ENCODE results near the gene QTRT2.

Gene QTRT2

DNA sequence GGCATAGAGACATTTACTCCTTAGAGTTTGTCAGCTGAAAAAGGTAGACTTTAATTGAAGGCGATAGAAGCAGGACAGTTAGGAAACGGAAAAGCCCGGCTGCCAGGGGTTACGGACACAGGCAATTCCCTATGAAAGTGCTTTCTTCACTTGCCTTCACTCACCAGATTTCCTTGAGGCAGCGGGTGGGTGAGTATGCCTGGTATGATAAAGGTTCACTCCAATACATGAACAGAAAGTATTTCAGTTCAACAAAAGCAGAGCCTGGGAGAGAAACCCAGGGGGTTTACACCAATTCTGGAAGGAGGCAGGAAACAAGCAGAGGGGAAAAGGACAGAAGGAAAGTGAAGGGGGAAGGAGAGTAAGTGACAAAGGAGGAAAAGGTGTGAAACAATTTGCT lies 53.9 kb downstream of the QTRT2 start:
- Histone ChIP-seq H3K4me3 (no peak overlapping the region), H3K4me1 (no peaks in the 10 kb centered on the region), H3K36me3 (no peaks in the 10 kb centered on the region), H3K27ac (no peak overlapping the region), H3K27me3 (no peaks in the 10 kb centered on the region), H3K9me3 (no peaks in the 10 kb centered on the region)
- no peak for DNase-seq
- TF ChIP-seq, protein P1, sequence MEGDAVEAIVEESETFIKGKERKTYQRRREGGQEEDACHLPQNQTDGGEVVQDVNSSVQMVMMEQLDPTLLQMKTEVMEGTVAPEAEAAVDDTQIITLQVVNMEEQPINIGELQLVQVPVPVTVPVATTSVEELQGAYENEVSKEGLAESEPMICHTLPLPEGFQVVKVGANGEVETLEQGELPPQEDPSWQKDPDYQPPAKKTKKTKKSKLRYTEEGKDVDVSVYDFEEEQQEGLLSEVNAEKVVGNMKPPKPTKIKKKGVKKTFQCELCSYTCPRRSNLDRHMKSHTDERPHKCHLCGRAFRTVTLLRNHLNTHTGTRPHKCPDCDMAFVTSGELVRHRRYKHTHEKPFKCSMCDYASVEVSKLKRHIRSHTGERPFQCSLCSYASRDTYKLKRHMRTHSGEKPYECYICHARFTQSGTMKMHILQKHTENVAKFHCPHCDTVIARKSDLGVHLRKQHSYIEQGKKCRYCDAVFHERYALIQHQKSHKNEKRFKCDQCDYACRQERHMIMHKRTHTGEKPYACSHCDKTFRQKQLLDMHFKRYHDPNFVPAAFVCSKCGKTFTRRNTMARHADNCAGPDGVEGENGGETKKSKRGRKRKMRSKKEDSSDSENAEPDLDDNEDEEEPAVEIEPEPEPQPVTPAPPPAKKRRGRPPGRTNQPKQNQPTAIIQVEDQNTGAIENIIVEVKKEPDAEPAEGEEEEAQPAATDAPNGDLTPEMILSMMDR (IDR thresholded peaks at IDR 0.05): no peak
- intact Hi-C loops (cut with DNase I; ENCODE audit: low total_unique reads): no loop called here

DNA sequence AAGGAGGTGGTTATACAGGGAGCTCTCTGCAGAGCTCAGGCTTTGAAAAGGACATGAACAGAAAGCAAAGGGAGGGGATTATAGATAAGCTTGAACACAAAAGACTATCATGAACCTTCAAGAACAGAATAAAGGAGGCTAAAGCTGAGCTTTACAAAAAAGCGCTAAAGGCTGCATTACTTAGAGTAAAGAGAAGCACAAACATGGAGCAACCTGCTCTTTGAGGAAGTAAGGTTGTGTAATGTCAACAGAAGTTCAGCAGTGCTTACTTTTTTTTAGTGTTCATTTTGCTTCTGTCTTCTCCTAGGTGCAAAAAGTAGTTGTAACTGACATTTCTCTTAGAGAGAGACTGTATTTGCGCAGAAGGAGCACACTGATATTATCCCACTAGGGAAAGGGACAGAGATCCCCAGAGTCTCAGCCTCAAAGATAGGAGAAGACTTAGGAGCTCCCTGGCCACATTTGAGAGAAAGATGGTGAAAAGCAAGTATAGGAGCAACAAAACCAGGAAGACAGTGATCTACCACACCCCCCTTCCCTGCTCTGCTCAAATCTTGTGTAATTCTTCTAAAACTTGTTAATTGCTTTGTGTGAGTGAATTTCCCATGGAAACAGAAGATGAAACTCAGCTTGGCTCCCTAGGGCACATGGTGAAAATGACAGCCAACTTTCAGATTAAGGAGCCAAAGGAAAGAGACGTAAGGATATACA lies 54.7 kb downstream of the QTRT2 start:
- no peak overlapping the region for H3K27ac ChIP-seq
- no peaks in the 10 kb centered on the region for H3K36me3 ChIP-seq
- intact Hi-C loops (cut with DNase I; ENCODE audit: low total_unique reads): no loop called here
- no peaks in the 10 kb centered on the region for H3K9me3 ChIP-seq
- H3K4me1 ChIP-seq: no peaks in the 10 kb centered on the region
- no peak overlapping the region for H3K4me3 ChIP-seq
- no peak for DNase-seq
- H3K27me3 ChIP-seq: no peaks in the 10 kb centered on the region
- TF ChIP-seq, protein P1 (IDR thresholded peaks at IDR 0.05): no peak

DNA sequence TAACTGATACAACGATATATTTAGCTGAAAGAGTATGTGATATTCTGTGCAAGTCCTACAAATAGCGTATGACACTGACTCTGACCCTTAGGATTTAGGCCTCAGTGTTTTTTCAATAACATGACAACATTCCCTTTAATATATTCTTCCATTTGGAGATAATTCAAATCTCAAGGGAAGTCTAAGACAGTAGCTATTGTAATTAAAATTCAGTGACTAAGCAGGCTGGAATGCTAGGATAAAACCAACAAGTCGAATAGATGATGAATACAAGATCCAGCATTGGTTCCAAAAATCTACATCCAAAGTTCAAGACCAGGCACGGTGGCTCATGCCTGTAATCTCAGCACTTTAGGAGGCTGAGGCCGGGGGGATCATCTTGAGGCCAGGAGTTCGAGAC lies 56.2 kb downstream of the QTRT2 start:
- H3K4me1 ChIP-seq: no peaks in the 10 kb centered on the region
- no peak overlapping the region for H3K27ac ChIP-seq
- no peak overlapping the region for H3K4me3 ChIP-seq
- intact Hi-C loops (cut with DNase I; ENCODE audit: low total_unique reads): no loop called here
- TF ChIP-seq, protein P1 (IDR thresholded peaks at IDR 0.05): no peak
- no peaks in the 10 kb centered on the region for H3K36me3 ChIP-seq
- DNase-seq: no peak
- no peaks in the 10 kb centered on the region for H3K27me3 ChIP-seq
- H3K9me3 ChIP-seq: no peaks in the 10 kb centered on the region

DNA sequence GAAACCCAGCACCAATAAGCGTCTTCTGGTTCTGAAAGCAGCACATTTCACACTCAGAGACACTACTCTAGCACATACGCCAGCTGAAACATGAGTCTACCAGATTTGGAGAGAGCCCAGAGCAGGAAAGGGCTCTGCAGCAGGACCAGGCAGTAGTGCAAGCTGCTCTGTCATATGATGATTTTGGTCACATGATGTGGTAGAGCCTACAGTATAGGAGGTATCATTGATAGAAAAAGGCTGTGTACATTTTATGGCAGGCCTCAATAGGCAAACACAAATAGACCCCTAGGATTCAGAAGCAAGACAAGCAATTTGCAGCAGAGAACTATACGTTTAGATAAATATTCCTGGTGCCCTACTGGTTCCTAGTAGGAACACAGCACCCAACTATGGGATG lies 58.2 kb downstream of the QTRT2 start:
- no peak for DNase-seq
- no peaks in the 10 kb centered on the region for H3K9me3 ChIP-seq
- intact Hi-C loops (cut with DNase I; ENCODE audit: low total_unique reads): no loop called here
- H3K36me3 ChIP-seq: no peaks in the 10 kb centered on the region
- H3K4me3 ChIP-seq: no peak overlapping the region
- TF ChIP-seq, protein P1 (IDR thresholded peaks at IDR 0.05): no peak
- no peaks in the 10 kb centered on the region for H3K4me1 ChIP-seq
- no peak overlapping the region for H3K27ac ChIP-seq
- no peaks in the 10 kb centered on the region for H3K27me3 ChIP-seq

DNA sequence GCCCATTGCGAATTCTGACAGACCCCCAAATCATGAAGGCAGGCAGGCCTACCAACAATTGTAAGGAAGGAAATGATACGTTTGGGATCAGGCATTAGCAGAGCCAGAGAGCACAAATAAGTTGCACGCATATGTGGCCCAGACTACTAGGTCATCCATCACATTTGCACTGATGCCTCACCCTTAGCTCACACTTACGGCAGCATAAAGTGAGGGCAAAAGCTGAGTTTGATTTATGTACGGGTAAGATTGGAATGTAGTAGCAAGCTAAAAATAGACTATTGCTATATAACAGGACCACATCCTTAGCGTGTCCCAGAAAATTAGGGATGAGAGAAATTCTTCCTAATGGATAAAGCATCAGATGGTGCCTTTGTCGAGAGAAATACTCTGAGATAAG lies 58.6 kb downstream of the QTRT2 start:
- DNase-seq: no peak
- intact Hi-C loops (cut with DNase I; ENCODE audit: low total_unique reads): no loop called here
- H3K4me1 ChIP-seq: no peaks in the 10 kb centered on the region
- H3K9me3 ChIP-seq: no peaks in the 10 kb centered on the region
- no peaks in the 10 kb centered on the region for H3K36me3 ChIP-seq
- TF ChIP-seq, protein P1 (IDR thresholded peaks at IDR 0.05): no peak
- H3K4me3 ChIP-seq: no peak overlapping the region
- no peak overlapping the region for H3K27ac ChIP-seq
- H3K27me3 ChIP-seq: no peaks in the 10 kb centered on the region

DNA sequence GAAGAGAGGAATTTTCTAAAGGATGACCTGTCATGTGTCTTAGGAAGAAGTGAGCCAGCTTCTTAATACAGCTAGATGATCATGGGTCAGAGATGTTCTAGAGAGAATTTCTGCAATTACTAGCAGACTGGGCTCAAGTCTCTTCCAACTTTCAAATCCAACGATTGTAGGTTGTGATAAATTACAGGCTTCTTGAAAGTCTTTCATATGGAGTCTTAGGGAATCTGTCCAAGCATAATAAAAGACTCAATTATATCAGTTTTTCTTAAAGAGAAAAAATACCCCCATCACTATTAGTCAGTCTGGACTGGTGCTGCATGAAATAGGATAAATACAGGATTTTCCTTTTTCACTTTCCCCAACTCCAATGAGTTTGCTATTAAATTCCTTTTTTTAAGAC lies 63.2 kb downstream of the QTRT2 start:
- no peak for DNase-seq
- H3K4me1 ChIP-seq: no peaks in the 10 kb centered on the region
- H3K9me3 ChIP-seq: no peaks in the 10 kb centered on the region
- no peak overlapping the region for H3K4me3 ChIP-seq
- H3K27ac ChIP-seq: no peak overlapping the region
- TF ChIP-seq, protein P1 (IDR thresholded peaks at IDR 0.05): no peak
- H3K36me3 ChIP-seq: no peaks in the 10 kb centered on the region
- no peaks in the 10 kb centered on the region for H3K27me3 ChIP-seq
- intact Hi-C loops (cut with DNase I; ENCODE audit: low total_unique reads): no loop called here

Data from tibial artery (tissue), 4 donors.